B cell (primary cell): ENCODE results near the gene MLLT11.

ENCODE experiments used
- CTCF ChIP-seq: fragments of 200-600 bp; IDR thresholded peaks from one replicate; pipeline ENCODE4 v1.8.0; 2022; ENCODE audit warnings: antibody characterized with exemption, mild to moderate bottlenecking
- EZH2 ChIP-seq: IDR thresholded peaks from 2 replicates; pipeline ENCODE4 v1.6.1; 2012; ENCODE audit warnings: borderline replicate concordance, low read depth, mild to moderate bottlenecking, moderate library complexity, low read length; ENCODE audit not compliant: insufficient read depth, poor library complexity, severe bottlenecking

GRCh38 chr1:151051356-151052009, 8.7 kb upstream of the MLLT11 start:
- no peak for TF ChIP-seq CTCF
- no peak for TF ChIP-seq EZH2
